H1 (cell line): Measurements from ENCODE around the gene CACNA2D3. TPM values are rescaled to one million over a fixed set of nuclear protein-coding genes. Genes with fewer than 3 reads are reported as not detected.

Experiments
- CTCF ChIA-PET: fragments of 300-600 bp; sonication (Branson Sonifier 250); formaldehyde crosslinking; loops from one replicate; lab custom pipeline; 2021; ENCODE audit not compliant: partially characterized antibody; lab: Charles Lee
- POLR2A ChIA-PET: fragments of 300-600 bp; sonication (Branson Sonifier 250); formaldehyde crosslinking; loops from one replicate; lab custom pipeline; 2021; ENCODE audit warnings: inconsistent platforms; ENCODE audit not compliant: partially characterized antibody; lab: Charles Lee
- DNase-seq, 2 experiments: peaks; one replicate each; pipeline versions ENCODE4 v3.0.0 to v3.0.0-alpha.2; 2010 to 2022; ENCODE audit warnings: low spot score in 2 of 2, low read depth in 1 of 2, mixed read lengths in 1 of 2
- FAIRE-seq: peaks from 2 replicates; lab custom pipeline; 2011; peaks lifted over from hg19 to GRCh38; lab: Jason Lieb, UNC
- H2AFZ ChIP-seq: 2 replicates; pipeline ENCODE4 v1.8.1; 2012; ENCODE audit warnings: low read length, inconsistent platforms
- H2AK5ac ChIP-seq: 2 replicates; pipeline ENCODE4 v1.6.1; 2013; ENCODE audit warnings: low read depth, low read length
- H2BK120ac ChIP-seq: replicated peaks from 2 replicates; pipeline ENCODE3; 2013; ENCODE audit warnings: low read depth, low read length, inconsistent platforms
- H2BK12ac ChIP-seq: 2 replicates; pipeline ENCODE4 v1.6.1; 2013; ENCODE audit warnings: low read depth, low read length
- H2BK15ac ChIP-seq: 2 replicates; pipeline ENCODE4 v1.6.1; 2013; ENCODE audit warnings: low read length
- H2BK20ac ChIP-seq: 2 replicates; pipeline ENCODE4 v1.6.1; 2013; ENCODE audit warnings: low read length
- H2BK5ac ChIP-seq: 2 replicates; pipeline ENCODE4 v1.6.1; 2013; ENCODE audit warnings: low read depth, low read length
- H3K14ac ChIP-seq: 2 replicates; pipeline ENCODE4 v1.6.1; 2013; ENCODE audit warnings: inconsistent platforms; ENCODE audit not compliant: insufficient read length
- H3K18ac ChIP-seq: 2 replicates; pipeline ENCODE4 v1.6.1; 2013; ENCODE audit warnings: low read length; ENCODE audit errors: extremely low read depth
- H3K23ac ChIP-seq: 2 replicates; pipeline ENCODE4 v1.6.1; 2013; ENCODE audit warnings: inconsistent platforms; ENCODE audit not compliant: insufficient read length
- H3K23me2 ChIP-seq: 2 replicates; pipeline ENCODE4 v1.6.1; 2013; ENCODE audit warnings: low read depth, low read length
- H3K27ac ChIP-seq: 2 replicates; pipeline ENCODE4 v1.6.1; 2011; ENCODE audit warnings: low read depth, low read length, inconsistent platforms
- H3K27me3 ChIP-seq, 4 experiments: replicated peaks in 1 of 4; 1 replicate in 1 of 4; 2 replicates in 3 of 4; pipeline versions ENCODE4 v1.6.1 to v1.8.1; 2011 to 2013; ENCODE audit warnings: low read length in 3 of 4, mild to moderate bottlenecking in 3 of 4, inconsistent platforms in 2 of 4, mixed read lengths in 2 of 4, moderate library complexity in 1 of 4; ENCODE audit not compliant: control insufficient read depth in 3 of 4, insufficient read depth in 3 of 4; ENCODE audit errors: extremely low read depth in 1 of 4
- H3K36me3 ChIP-seq, 4 experiments: 2 replicates each; pipeline versions ENCODE4 v1.6.1 to v1.8.1; 2011 to 2013; ENCODE audit warnings: mild to moderate bottlenecking in 4 of 4, low read length in 3 of 4, moderate library complexity in 2 of 4, control low read depth in 1 of 4, inconsistent platforms in 1 of 4; ENCODE audit not compliant: insufficient read depth in 4 of 4, control insufficient read depth in 2 of 4
- H3K4ac ChIP-seq: replicated peaks from 2 replicates; pipeline ENCODE3; 2013; ENCODE audit warnings: low read length, low read depth, mixed read lengths, inconsistent platforms; ENCODE audit not compliant: insufficient read length
- H3K4me1 ChIP-seq, 4 experiments: replicated peaks in 1 of 4; 1 replicate in 1 of 4; 2 replicates in 3 of 4; pipeline versions ENCODE4 v1.6.1 to v1.8.1; 2011 to 2013; ENCODE audit warnings: low read length in 3 of 4, inconsistent platforms in 2 of 4, mixed read lengths in 1 of 4; ENCODE audit not compliant: insufficient read depth in 4 of 4, control insufficient read depth in 3 of 4
- H3K4me2 ChIP-seq, 2 experiments: 2 replicates each; pipeline versions ENCODE4 v1.6.1 to v1.8.1; 2011 to 2013; ENCODE audit warnings: low read depth in 2 of 2, low read length in 2 of 2, control low read depth in 1 of 2, inconsistent platforms in 1 of 2, mild to moderate bottlenecking in 1 of 2; ENCODE audit not compliant: insufficient read depth in 1 of 2
- H3K4me3 ChIP-seq, 4 experiments: fragments of 200-600, 300-600 bp in 1 of 4; sonication (generic), shearing (Covaris generic), sonication (Bioruptor Twin) in 1 of 4; 2 replicates each; pipeline versions ENCODE4 v1.5.1 to v1.8.1; 2011 to 2016; ENCODE audit warnings: low read length in 4 of 4, low read depth in 3 of 4, control low read depth in 2 of 4, inconsistent platforms in 2 of 4, mild to moderate bottlenecking in 2 of 4, mixed read lengths in 1 of 4, moderate library complexity in 1 of 4; ENCODE audit not compliant: insufficient read depth in 2 of 4; ENCODE audit errors: extremely low read depth in 1 of 4
- H3K56ac ChIP-seq: replicated peaks from 2 replicates; pipeline ENCODE3; 2013; ENCODE audit warnings: low read depth, mild to moderate bottlenecking, mixed read lengths, low read length, inconsistent platforms; ENCODE audit not compliant: insufficient read length
- H3K79me1 ChIP-seq: 2 replicates; pipeline ENCODE4 v1.6.1; 2013; ENCODE audit warnings: low read depth, low read length, control low read depth
- H3K79me2 ChIP-seq, 2 experiments: 2 replicates each; pipeline versions ENCODE4 v1.6.1 to v1.8.1; 2012 to 2013; ENCODE audit warnings: low read length in 2 of 2, mild to moderate bottlenecking in 2 of 2, inconsistent platforms in 1 of 2; ENCODE audit not compliant: insufficient read depth in 2 of 2, control insufficient read depth in 1 of 2
- H3K9ac ChIP-seq, 4 experiments: replicated peaks in 1 of 4; 1 replicate in 1 of 4; 2 replicates in 3 of 4; pipeline versions ENCODE4 v1.6.1 to v1.8.1; 2011 to 2013; ENCODE audit warnings: low read depth in 3 of 4, low read length in 3 of 4, control low read depth in 2 of 4, mild to moderate bottlenecking in 2 of 4, moderate library complexity in 2 of 4, inconsistent platforms in 1 of 4; ENCODE audit errors: extremely low read depth in 1 of 4
- H3K9me3 ChIP-seq, 2 experiments: 2 replicates each; pipeline versions ENCODE4 v1.6.1 to v1.8.1; 2012 to 2013; ENCODE audit warnings: mild to moderate bottlenecking in 2 of 2, moderate library complexity in 2 of 2, control low read depth in 1 of 2, inconsistent platforms in 1 of 2, low read depth in 1 of 2, low read length in 1 of 2, mixed read lengths in 1 of 2; ENCODE audit not compliant: insufficient read depth in 2 of 2
- H4K20me1 ChIP-seq, 2 experiments: replicated peaks in 1 of 2; 2 replicates each; pipeline versions ENCODE3 to v1.8.1; 2011 to 2013; ENCODE audit warnings: inconsistent platforms in 2 of 2, low read length in 2 of 2, mild to moderate bottlenecking in 1 of 2; ENCODE audit not compliant: insufficient read depth in 2 of 2, control insufficient read depth in 1 of 2
- H4K5ac ChIP-seq: 2 replicates; pipeline ENCODE4 v1.6.1; 2013; ENCODE audit warnings: low read length, low read depth, mixed read lengths, inconsistent platforms; ENCODE audit not compliant: insufficient read length
- H4K8ac ChIP-seq: 2 replicates; pipeline ENCODE4 v1.8.0; 2013; ENCODE audit warnings: mild to moderate bottlenecking, moderate library complexity, low read length, inconsistent platforms; ENCODE audit not compliant: insufficient read depth; ENCODE audit errors: extremely low read depth
- H4K91ac ChIP-seq: replicated peaks from 2 replicates; pipeline ENCODE3; 2013; ENCODE audit warnings: low read length, mixed read lengths, inconsistent platforms; ENCODE audit not compliant: insufficient read length
- BACH1 ChIP-seq: IDR thresholded peaks from 2 replicates; pipeline ENCODE4 v1.6.1; 2012; ENCODE audit warnings: low read length, improper control_type of control experiment
- CBX5 ChIP-seq: fragments of 300-800, 300-1000 bp; sonication (generic); IDR thresholded peaks from 2 replicates; pipeline ENCODE4 v1.7.1; 2016; ENCODE audit warnings: antibody characterized with exemption, low read length, low read depth
- E2F6 ChIP-seq: IDR thresholded peaks from 2 replicates; pipeline ENCODE4 v1.6.1; 2012; ENCODE audit warnings: inconsistent platforms
- KDM1A ChIP-seq: fragments of 200-600, 300-600 bp; sonication (generic); IDR thresholded peaks from 2 replicates; pipeline ENCODE4 v1.7.1; 2016; ENCODE audit warnings: mild to moderate bottlenecking, low read length, borderline replicate concordance
- KDM5A ChIP-seq: fragments of 200-600 bp; IDR thresholded peaks from 2 replicates; pipeline ENCODE4 v1.7.1; 2012; ENCODE audit warnings: mild to moderate bottlenecking, low read length, inconsistent platforms, mixed read lengths
- RNF2 ChIP-seq: fragments of 200-900, 300-1000 bp; sonication (generic); IDR thresholded peaks from 2 replicates; pipeline ENCODE4 v1.7.1; 2016; ENCODE audit warnings: borderline replicate concordance, low read depth, mild to moderate bottlenecking, antibody characterized with exemption, low read length; ENCODE audit not compliant: poor library complexity, severe bottlenecking; ENCODE audit errors: missing control alignments
- SAP30 ChIP-seq: fragments of 300-600 bp; sonication (generic); IDR thresholded peaks from 2 replicates; pipeline ENCODE4 v1.7.1; 2012; ENCODE audit warnings: low read length, moderate library complexity, mild to moderate bottlenecking, inconsistent platforms; ENCODE audit not compliant: insufficient read depth, insufficient replicate concordance
- SRF ChIP-seq: IDR thresholded peaks from 2 replicates; pipeline ENCODE4 v1.6.1; 2011; ENCODE audit warnings: mild to moderate bottlenecking, low read depth, low read length, moderate library complexity
- TBP ChIP-seq: IDR thresholded peaks from 2 replicates; pipeline ENCODE4 v1.6.1; 2011; ENCODE audit warnings: low read depth, low read length, improper control_type of control experiment
- TCF12 ChIP-seq: IDR thresholded peaks from 2 replicates; pipeline ENCODE4 v1.6.1; 2011; ENCODE audit warnings: low read depth, mild to moderate bottlenecking, low read length
- WGBS, 2 experiments: shearing (Covaris generic) in 1 of 2; methylation state at CpG; one replicate each; pipeline versions ENCODE4 v1.1.6 to v1.1.7; 2013 to 2015; ENCODE audit warnings: low lambda C conversion rate in 2 of 2, mixed read lengths in 2 of 2, inconsistent platforms in 1 of 2, low coverage in 1 of 2, missing lambda C conversion rate in 1 of 2; ENCODE audit not compliant: insufficient replicate concordance in 2 of 2, insufficient coverage in 1 of 2, insufficient read length in 1 of 2; ENCODE audit errors: extremely low coverage in 1 of 2, missing lambda C conversion rate in 1 of 2; 5-methylcytosine and 5-hydroxymethylcytosine counted together
- polyA plus RNA-seq, 7 experiments: library from polyadenylated mRNA; depleted of rRNA in 3 of 7; stranded (reverse) in 5 of 7; unstranded in 2 of 7; fragments of >200 nt in 5 of 7; fragments of 200-250 nt in 2 of 7; gene quantifications; 1 replicate in 5 of 7; 2 replicates in 1 of 7; 4 replicates in 1 of 7; pipeline versions ENCODE4 v1.2.1 to v1.2.3, GENCODE V29; 2011 to 2013; ENCODE audit warnings: missing spikeins in 2 of 7, mixed read lengths in 2 of 7
- total RNA-seq: library from RNA; stranded (reverse); fragmentation: NEBNext Ultra II Directional; extraction: Animal tissue kit (Norgen Biotek cat#: 25700); gene quantifications from 2 replicates; pipeline ENCODE4 v1.2.1, GENCODE V29; 2021
- TF ChIP-seq, protein P1 (sequence below), 3 experiments: IDR thresholded peaks; 1 replicate in 2 of 3; 2 replicates in 1 of 3; pipeline versions ENCODE4 v1.5.1 to v1.6.1; 2011; ENCODE audit warnings: low read length in 3 of 3, mild to moderate bottlenecking in 3 of 3, inconsistent platforms in 2 of 3, low read depth in 1 of 3, moderate library complexity in 1 of 3; ENCODE audit not compliant: insufficient read depth in 1 of 3; ENCODE audit errors: control extremely low read depth in 1 of 3

Gene CACNA2D3
- total and polyA plus RNA-seq, 2 of the 8 experiments (the other 6 are each of a cell fraction or from before 2014, with no cell fraction given): 1.5 to 1.8 TPM

- Histone ChIP-seq H4K91ac (no peak overlapping the region), H2BK120ac (no peak overlapping the region), H3K4me1 (no peaks in the 10 kb centered on the region), H3K18ac (no peak overlapping the region), H3K56ac (no peak overlapping the region), H3K23me2 (no peaks in the 10 kb centered on the region), H4K8ac (no peak overlapping the region), H3K36me3 (no peaks in the 10 kb centered on the region), H3K9ac (no peak overlapping the region), H2AK5ac (no peak overlapping the region), H2AFZ (no peak overlapping the region), H2BK12ac (no peak overlapping the region), H4K5ac (no peak overlapping the region), H3K4me2 (no peak overlapping the region), H4K20me1 (no peaks in the 10 kb centered on the region), H3K4me3 (no peak overlapping the region), H3K27ac (no peak overlapping the region), H3K27me3 (no peaks in the 10 kb centered on the region), H3K4ac (no peak overlapping the region), H3K14ac (no peak overlapping the region), H3K79me1 (no peaks in the 10 kb centered on the region; the same call in 1 of the 2 replicates), H3K9me3 (no peaks in the 10 kb centered on the region), H3K79me2 (no peaks in the 10 kb centered on the region), H2BK20ac (no peak overlapping the region), H3K23ac (no peak overlapping the region), H2BK5ac (no peak overlapping the region), H2BK15ac (no peak overlapping the region)
- DNase-seq (no peak), FAIRE-seq (no peak)
- WGBS, 2 experiments: 81% methylated on average over 3 of the region's 3 CpGs; no CpG with 5 or more reads in 1 of the 2 experiments
- ChIA-PET POLR2A (interaction anchor here (0.8 to 1.0 kb wide), 2 partner anchors 13 to 117 kb away, joined by 3 read pairs; no protein-coding TSS in a partner anchor), CTCF (no interaction called here)
- TF ChIP-seq SAP30 (no peak), CBX5 (no peak), RNF2 (no peak), BACH1 (no peak), SRF (no peak), TBP (no peak), KDM5A (no peak), KDM1A (no peak), TCF12 (no peak), E2F6 (no peak)
- TF ChIP-seq, protein P1, sequence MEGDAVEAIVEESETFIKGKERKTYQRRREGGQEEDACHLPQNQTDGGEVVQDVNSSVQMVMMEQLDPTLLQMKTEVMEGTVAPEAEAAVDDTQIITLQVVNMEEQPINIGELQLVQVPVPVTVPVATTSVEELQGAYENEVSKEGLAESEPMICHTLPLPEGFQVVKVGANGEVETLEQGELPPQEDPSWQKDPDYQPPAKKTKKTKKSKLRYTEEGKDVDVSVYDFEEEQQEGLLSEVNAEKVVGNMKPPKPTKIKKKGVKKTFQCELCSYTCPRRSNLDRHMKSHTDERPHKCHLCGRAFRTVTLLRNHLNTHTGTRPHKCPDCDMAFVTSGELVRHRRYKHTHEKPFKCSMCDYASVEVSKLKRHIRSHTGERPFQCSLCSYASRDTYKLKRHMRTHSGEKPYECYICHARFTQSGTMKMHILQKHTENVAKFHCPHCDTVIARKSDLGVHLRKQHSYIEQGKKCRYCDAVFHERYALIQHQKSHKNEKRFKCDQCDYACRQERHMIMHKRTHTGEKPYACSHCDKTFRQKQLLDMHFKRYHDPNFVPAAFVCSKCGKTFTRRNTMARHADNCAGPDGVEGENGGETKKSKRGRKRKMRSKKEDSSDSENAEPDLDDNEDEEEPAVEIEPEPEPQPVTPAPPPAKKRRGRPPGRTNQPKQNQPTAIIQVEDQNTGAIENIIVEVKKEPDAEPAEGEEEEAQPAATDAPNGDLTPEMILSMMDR (IDR thresholded peaks at IDR 0.05; ENCODE audit: control extremely low read depth in 1 of 3, insufficient read depth in 1 of 3, low read depth in 1 of 3, low read length in 3 of 3): no peak
Measured at GRCh38 chr3:54758461-54758860, 636.1 kb downstream of the CACNA2D3 start.
